Glomerular visceral epithelial cell (primary cell): ENCODE data around the gene CACNG7.
"Not testable (repeated sequence)": the region's sequence is repeated elsewhere in the genome, so short reads cannot be mapped to it uniquely, and the experiment has no call there.

Experiments
- DNase-seq: peaks from one replicate; pipeline ENCODE4 v3.0.0-alpha.2; 2016; ENCODE audit errors: extremely low spot score

Gene CACNG7, protein sequence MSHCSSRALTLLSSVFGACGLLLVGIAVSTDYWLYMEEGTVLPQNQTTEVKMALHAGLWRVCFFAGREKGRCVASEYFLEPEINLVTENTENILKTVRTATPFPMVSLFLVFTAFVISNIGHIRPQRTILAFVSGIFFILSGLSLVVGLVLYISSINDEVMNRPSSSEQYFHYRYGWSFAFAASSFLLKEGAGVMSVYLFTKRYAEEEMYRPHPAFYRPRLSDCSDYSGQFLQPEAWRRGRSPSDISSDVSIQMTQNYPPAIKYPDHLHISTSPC

DNA sequence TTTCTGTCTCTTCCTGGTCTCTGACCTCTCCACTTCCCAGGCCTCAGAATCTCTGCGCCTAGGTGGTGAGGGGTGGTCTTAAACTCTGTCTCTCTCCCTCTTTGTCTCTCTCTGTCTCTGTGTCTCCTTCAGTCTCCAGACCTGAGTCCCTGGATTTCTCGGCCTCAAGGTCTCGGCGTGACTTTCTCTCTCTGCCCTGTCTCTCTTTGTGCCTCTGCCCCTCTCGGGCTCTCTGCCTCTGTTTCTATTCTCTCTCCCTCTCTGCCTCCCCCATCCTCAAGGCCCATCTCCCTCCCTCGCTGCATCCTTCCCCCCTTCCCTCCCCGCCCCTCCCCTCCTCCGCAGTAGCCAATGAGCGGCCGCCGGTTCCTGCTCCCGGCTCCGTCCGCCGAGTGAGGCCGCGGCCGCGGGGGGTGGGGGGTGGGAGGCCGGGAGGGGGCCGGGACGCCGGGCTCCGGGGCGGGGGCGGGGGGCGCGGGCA, at the start of gene CACNG7:
TSS of gene CACNG7 (plus strand) at position 344 of the 481 bp plus-strand sequence. CDS start 3,554 bp downstream, outside the sequence.
- DNase-seq: no peak

DNA sequence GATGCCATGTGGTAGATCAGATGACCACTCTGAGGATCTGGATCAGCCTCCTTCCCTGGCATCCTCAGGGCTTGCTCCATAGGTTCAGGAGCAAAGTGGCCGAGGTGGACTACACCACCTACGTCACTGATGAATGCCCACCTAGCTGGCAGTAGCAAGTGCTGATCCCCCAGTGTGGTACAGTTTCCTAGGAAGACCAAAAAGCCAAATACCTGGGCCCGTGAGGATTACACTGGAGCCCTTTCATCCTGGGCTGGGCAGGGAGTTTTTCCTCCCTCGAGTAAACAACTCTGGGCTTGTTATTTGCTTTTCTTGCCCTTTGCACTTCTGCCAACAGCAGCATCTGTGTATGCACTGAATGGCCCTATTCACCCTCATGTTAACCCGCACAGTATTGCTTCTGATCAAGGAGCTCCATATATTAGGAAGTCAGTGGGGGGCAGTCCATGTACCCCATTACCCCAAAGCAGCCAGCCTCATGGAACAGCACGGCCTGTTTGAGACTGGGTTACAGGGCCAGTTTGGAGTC, 44.7 kb upstream of the CACNG7 start:
- DNase-seq: no peak

- no peak for DNase-seq
Observed at GRCh38 chr19:53865523-53865917, 43.6 kb upstream of the CACNG7 start.

DNA sequence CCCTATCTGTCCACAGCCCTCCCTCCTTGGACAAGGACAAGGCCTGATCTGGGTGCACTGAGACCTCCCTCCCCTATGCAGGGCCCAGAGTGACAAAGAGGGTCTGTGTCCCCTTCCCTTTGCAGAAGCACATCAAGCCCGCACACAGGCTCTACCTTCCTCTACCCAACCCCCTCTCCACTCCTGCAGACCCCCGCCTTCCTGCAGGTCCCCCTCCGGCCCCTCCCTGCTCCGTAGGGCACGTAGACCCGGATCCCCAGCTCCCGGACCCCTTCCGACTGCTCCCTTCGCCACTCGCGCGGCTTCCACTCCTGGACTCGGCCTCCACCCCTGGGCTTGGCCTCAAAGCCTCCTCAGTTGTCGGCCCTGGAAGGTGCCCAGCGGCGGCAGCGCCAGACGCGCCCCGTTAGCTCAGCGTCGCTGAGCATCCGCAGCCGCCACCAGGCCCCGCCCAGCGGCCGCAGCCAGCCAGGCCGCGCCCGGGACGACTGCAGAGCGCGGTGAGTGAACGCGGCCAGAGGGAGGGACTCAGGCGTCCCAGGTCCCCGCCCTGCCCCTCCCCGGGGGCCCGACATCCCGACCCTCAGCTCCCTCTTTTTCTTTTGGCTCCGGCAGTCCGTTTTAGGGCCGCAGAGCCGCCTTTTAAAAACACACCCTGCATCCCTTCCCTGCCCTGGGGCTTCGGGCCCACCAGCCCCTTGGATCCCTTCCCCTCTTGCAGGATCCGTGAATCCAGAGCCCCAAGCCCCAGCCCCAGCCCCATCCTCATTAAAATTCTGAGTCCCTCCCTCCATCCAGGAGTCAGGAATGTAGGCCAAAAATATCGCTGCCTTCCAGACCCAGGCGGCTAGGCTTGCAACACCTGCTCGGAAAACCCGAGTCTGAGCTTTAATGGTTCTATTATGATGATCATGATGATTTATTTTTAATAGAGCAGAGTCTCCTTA, 42.9 kb upstream of the CACNG7 start:
- peak; percentile 84 for DNase-seq

- DNase-seq: no peak
Observed at GRCh38 chr19:53866865-53867224, 42.2 kb upstream of the CACNG7 start.

DNA sequence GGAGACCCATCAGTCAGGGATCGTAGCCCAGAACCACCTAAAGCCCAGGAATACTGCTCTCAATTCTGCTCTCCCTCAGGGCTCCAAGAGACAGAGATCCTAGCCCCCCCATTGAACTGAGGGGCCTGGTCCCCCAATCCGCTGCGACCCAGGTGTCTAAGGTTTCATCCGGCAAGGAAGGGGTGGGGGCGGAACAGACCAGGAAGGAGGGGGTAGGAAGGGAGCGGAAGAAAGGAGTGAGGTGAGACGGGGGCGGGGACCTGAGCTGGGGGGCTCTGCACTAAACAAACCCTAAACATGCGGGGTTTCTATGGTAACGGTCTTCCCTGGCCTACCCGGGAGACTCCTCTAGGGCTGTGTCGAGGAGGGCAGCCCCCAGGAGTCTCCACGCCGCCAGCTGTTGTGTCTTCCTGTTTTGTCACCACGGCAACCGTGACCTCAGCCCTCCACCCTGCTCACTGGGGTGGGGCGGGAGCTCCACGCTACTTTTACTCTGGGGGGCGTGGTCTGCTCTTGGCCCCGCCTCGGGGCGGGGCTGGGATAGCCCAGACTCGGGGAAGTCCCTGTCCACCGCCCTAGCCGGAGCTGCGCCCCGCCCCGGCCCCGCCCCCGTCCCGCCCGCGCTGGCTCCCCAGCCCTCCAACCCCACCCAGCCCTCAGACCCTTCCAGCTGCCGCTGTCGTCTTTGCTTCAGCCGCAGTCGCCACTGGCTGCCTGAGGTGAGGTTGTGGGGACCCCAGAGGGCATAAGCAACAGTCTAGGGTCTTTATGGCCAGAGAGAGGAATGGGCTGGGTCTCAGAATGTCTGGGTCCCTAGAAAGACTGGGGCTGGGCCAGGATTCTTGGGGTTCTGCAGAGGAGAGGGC, 41.6 kb upstream of the CACNG7 start, which contains the start of gene MYADM:
TSS of gene MYADM (plus strand) at position 659 of the 866 bp plus-strand sequence. CDS start 5,647 bp downstream, outside the sequence.
- DNase-seq: peak; percentile 100

DNA sequence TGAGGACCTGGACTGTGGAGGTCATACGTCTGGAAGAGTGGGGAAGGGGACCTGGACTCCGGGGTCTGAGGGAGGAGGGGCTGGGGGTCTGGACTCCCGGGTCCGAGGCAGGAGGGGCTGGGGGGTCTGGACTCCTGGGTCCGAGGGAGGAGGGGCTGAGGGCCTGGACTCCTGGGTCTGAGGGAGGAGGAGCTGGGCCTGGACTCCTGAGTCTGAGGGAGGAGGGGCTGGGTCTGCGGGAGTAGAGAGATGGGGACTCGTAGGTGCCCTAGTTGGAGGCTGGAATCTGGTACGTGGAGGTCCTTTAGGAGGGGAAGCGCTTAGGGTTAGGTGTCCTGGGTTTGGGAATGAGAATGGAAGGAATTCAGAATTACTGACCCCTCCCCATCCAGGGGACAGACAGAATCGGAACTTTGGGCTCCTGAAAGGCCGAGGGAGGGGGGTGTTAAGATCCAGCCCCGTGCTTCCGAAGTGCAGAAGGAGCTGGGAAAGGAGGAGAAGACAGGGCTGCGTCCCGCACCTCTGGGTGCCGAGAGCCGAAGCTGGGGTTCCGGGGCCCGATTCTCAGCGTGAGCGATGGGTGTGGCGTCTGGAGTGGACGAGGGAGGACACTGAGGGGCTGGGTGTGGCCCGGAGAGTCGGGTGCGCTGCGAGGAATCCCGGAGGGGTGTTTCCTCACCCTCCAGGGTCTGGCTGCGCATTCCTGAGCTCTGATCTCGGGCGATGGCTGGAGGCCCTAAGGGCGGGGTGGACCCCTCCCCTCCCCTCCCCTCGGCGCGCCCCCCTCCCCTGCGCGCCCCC, 40.8 kb upstream of the CACNG7 start:
- DNase-seq: peak; percentile 81

DNA sequence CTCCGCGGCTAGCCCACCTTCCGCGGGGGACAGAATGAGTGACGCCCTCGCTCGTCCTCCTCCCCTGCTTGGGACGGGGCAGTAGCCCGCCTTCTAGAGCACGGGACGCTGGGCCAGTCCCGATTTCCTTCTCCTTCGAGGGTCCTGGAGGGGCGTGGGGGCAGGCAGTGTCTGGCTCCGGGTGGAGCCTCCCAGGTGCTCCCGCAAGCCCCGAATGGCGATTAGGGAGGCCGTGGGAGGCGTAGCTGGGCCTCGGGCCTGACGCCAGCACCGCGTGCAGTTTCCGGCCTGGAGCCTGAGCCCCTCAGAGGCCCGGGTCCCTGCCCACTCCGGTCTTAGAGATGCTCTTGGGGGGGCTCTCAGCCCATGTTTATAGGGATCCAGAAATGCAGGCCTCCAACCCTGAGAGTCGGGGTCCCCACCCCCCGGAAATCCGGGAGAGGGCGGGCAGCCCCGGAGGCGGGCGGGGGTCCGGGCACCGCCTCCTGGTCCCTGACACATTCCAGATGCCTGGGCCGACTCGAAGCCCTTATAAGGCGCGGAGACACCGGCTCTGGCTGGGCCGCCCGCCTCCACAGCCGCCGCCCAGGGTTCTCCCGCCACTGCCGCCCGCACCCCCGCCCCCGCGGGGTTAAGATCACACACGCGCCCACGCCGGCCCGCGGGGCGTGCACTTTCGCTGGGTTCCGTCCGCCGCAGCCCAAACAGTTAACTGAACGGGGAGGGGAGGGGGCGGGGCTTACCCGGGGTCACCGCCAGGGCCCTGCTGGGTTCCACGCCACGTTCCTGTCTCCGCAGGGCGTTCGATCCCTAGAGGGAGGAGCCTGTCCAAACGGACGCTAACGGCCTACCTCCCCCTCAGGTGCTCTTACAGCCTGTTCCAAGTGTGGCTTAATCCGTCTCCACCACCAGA, 39.9 kb upstream of the CACNG7 start:
- peak; percentile 93 for DNase-seq

DNA sequence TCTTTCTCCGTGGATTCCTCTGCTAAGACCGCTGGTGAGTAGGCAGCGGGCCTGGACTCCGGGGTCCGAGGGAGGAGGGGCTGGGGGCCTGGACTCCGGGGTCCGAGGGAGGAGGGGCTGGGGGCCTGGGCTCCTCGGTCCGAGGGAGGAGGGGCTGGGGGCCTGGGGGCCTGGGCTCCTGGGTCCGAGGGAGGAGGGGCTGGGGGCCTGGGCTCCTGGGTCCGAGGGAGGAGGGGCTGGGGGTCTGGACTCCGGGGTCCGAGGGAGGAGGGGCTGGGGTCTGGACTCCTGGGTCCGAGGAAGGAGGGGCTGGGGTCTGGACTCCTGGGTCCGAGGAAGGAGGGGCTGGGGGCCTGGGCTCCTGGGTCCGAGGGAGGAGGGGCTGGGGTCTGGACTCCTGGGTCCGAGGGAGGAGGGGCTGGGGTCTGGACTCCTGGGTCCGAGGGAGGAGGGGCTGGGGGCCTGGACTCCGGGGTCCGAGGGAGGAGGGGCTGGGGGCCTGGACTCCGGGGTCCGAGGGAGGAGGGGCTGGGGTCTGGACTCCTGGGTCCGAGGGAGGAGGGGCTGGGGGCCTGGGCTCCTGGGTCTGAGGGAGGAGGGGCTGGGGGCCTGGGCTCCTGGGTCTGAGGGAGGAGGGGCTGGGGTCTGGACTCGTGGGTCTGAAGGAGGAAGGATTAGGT, 39.1 kb upstream of the CACNG7 start:
- not testable (repeated sequence) for DNase-seq

GRCh38 chr19:53870485-53870844, 38.6 kb upstream of the CACNG7 start:
- DNase-seq: no peak

DNA sequence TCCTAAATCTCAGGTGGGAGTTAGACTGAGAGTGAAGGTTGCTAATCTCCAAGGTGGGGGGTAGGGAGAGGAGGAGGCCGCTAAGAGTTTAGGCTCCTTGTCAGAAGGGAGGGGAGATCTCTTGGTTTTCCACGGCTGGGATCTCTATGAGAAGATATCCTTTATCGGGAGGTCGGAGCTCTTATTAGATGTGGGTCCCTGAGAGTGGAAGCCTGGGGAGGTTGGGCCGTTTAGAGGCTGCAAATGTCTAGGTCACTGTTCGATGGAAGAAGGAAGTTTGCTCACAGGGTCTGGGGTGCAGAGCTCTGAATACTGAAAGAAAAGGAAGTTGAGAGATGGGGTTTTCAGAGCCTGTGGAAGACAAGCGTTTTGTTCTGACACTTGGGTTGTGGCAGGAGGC, 37.6 kb upstream of the CACNG7 start:
- no peak for DNase-seq

DNA sequence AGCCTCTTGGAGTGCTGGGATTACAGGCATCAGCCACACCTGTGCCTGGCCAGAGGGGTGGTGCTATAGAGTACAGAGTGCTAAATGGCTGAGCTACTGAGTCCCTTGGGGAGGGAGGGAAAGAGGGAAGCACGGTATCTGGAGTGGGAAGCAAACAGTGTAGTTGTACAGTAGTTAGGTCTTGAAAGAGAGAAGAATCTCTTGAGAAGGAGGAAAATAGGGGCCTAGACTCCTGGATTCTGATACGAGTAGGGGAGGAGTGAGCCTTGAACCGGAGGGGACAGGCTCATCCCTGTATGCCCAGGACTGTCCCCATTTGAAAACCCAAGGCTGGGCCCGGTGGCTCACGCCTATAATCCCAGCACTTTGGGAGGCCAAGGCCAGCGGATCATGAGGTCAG, 36.3 kb upstream of the CACNG7 start:
- DNase-seq: no peak

GRCh38 chr19:53873773-53874605, 35.1 kb upstream of the CACNG7 start:
- DNase-seq: no peak

DNA sequence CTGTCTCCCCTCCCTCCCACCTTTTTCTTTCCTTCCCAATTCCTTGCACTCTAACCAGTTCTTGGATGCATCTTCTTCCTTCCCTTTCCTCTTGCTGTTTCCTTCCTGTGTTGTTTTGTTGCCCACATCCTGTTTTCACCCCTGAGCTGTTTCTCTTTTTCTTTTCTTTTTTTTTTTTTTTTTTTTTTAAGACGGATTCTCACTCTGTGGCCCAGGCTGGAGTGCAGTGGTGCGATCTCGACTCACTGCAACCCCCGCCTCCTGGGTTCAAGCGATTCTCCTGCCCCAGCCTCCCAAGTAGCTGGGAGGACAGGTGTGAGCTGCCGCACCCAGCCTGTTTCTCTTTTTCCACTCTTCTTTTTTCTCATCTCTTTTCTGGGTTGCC, 34.5 kb upstream of the CACNG7 start:
- DNase-seq: no peak

GRCh38 chr19:53875602-53876325, 33.3 kb upstream of the CACNG7 start:
- DNase-seq: no peak

GRCh38 chr19:53876651-53877224, 32.3 kb upstream of the CACNG7 start:
- DNase-seq: no peak

DNA sequence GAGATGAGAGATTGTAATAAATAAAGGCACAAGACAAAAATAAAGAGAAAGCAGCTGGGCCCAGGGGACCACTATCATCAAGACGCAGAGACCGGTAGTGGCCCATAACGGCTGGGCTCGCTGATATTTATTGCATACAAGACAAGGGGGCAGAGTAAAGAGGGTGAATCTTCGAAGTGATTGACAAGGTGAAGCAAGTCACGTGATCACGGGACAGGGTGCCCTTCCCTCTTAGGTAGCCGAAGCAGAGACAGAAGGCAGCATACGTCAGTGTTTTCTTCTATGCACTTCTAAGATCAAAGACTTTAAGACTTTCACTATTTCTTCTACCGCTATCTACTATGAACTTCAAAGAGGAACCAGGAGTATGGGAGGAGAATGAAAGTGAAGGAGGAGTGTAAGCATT, 31.7 kb upstream of the CACNG7 start:
- no peak for DNase-seq
